Measurements from ENCODE around the gene GTPBP3. TPM values are rescaled to one million over a fixed set of nuclear protein-coding genes. Genes with fewer than 3 reads are reported as not detected.
A peak's percentile ranks its signal among the peaks of the same experiment; 100 is the strongest.

GTPBP3 gene
- total and polyA plus RNA-seq, 9 of the 15 experiments (the other 6 are each of a cell fraction or from before 2014, with no cell fraction given), result 4.9 to 124 (median 22.6) TPM

DNA sequence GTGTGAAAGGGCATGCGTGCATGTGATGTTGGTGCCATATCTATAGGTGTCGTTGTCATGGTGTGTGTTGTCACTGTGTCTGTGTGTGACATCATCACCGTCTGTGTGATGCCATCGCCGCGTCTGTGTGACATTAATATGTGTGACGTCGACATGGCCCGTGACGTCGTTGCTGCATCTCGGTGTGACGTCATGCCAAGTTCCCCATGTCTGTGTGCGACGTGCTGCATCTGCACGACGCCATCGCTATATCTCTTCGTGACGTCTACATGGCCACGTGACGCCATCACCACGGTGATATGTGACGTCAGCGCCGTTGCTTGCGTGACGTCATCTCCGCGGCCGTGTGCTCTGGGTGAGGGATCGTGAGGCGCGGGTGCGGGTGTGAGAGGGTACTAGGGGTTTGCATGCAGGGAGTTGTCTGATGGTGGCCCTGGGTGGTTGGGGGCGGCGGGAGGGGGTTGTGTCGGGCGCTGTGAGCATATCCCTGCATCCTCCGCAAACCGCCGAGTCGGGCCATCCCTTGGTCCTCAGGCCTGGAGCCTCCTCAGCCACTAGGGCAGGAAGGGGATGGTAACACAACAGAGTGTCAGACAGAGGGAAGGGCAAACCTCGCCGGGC is 14.6 kb downstream of the GTPBP3 start (continued):
- TF ChIP-seq ATF1 (CRISPR knock-in tag; IDR thresholded peaks at IDR 0.05), result peak; percentile 88
- TF ChIP-seq ATF1 (tag; IDR thresholded peaks at IDR 0.05), result peak; percentile 100
- TF ChIP-seq, protein P1, sequence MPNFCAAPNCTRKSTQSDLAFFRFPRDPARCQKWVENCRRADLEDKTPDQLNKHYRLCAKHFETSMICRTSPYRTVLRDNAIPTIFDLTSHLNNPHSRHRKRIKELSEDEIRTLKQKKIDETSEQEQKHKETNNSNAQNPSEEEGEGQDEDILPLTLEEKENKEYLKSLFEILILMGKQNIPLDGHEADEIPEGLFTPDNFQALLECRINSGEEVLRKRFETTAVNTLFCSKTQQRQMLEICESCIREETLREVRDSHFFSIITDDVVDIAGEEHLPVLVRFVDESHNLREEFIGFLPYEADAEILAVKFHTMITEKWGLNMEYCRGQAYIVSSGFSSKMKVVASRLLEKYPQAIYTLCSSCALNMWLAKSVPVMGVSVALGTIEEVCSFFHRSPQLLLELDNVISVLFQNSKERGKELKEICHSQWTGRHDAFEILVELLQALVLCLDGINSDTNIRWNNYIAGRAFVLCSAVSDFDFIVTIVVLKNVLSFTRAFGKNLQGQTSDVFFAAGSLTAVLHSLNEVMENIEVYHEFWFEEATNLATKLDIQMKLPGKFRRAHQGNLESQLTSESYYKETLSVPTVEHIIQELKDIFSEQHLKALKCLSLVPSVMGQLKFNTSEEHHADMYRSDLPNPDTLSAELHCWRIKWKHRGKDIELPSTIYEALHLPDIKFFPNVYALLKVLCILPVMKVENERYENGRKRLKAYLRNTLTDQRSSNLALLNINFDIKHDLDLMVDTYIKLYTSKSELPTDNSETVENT (CRISPR knock-in tag; IDR thresholded peaks at IDR 0.05), result no peak
- TF ChIP-seq ZBTB1 (CRISPR knock-in tag; IDR thresholded peaks at IDR 0.05; ENCODE audit: borderline replicate concordance, low read depth), result no peak
- no peak for TF ChIP-seq U2AF1 (optimal IDR thresholded peaks at IDR 0.05; ENCODE audit: low read depth, low read length)
- TF ChIP-seq, protein P2, sequence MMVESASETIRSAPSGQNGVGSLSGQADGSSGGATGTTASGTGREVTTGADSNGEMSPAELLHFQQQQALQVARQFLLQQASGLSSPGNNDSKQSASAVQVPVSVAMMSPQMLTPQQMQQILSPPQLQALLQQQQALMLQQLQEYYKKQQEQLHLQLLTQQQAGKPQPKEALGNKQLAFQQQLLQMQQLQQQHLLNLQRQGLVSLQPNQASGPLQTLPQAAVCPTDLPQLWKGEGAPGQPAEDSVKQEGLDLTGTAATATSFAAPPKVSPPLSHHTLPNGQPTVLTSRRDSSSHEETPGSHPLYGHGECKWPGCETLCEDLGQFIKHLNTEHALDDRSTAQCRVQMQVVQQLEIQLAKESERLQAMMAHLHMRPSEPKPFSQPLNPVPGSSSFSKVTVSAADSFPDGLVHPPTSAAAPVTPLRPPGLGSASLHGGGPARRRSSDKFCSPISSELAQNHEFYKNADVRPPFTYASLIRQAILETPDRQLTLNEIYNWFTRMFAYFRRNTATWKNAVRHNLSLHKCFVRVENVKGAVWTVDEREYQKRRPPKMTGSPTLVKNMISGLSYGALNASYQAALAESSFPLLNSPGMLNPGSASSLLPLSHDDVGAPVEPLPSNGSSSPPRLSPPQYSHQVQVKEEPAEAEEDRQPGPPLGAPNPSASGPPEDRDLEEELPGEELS (CRISPR knock-in tag; IDR thresholded peaks at IDR 0.05; ENCODE audit: borderline replicate concordance), result no peak
- TF ChIP-seq, protein P3, sequence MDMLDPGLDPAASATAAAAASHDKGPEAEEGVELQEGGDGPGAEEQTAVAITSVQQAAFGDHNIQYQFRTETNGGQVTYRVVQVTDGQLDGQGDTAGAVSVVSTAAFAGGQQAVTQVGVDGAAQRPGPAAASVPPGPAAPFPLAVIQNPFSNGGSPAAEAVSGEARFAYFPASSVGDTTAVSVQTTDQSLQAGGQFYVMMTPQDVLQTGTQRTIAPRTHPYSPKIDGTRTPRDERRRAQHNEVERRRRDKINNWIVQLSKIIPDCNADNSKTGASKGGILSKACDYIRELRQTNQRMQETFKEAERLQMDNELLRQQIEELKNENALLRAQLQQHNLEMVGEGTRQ (CRISPR knock-in tag; IDR thresholded peaks at IDR 0.05), result peak; percentile 72
- no peak for TF ChIP-seq KAT2B (IDR thresholded peaks at IDR 0.05; ENCODE audit: low read depth, low read length)
- TF ChIP-seq FOXK2 (conservative IDR thresholded peaks at IDR 0.05 in 1 of 2, IDR thresholded peaks at IDR 0.05 in 1 of 2; ENCODE audit: low read depth in 2 of 2), result no peak
- TF ChIP-seq TCF3 (CRISPR knock-in tag; IDR thresholded peaks at IDR 0.05), result no peak
- TF ChIP-seq SREBF1 (IDR thresholded peaks at IDR 0.05; ENCODE audit: borderline replicate concordance, low read depth, low read length), result no peak
- TF ChIP-seq, protein P4, sequence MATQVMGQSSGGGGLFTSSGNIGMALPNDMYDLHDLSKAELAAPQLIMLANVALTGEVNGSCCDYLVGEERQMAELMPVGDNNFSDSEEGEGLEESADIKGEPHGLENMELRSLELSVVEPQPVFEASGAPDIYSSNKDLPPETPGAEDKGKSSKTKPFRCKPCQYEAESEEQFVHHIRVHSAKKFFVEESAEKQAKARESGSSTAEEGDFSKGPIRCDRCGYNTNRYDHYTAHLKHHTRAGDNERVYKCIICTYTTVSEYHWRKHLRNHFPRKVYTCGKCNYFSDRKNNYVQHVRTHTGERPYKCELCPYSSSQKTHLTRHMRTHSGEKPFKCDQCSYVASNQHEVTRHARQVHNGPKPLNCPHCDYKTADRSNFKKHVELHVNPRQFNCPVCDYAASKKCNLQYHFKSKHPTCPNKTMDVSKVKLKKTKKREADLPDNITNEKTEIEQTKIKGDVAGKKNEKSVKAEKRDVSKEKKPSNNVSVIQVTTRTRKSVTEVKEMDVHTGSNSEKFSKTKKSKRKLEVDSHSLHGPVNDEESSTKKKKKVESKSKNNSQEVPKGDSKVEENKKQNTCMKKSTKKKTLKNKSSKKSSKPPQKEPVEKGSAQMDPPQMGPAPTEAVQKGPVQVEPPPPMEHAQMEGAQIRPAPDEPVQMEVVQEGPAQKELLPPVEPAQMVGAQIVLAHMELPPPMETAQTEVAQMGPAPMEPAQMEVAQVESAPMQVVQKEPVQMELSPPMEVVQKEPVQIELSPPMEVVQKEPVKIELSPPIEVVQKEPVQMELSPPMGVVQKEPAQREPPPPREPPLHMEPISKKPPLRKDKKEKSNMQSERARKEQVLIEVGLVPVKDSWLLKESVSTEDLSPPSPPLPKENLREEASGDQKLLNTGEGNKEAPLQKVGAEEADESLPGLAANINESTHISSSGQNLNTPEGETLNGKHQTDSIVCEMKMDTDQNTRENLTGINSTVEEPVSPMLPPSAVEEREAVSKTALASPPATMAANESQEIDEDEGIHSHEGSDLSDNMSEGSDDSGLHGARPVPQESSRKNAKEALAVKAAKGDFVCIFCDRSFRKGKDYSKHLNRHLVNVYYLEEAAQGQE (IDR thresholded peaks at IDR 0.05; ENCODE audit: borderline replicate concordance), result no peak
- TF ChIP-seq, protein P4 (CRISPR knock-in tag; IDR thresholded peaks at IDR 0.05; ENCODE audit: low read depth), result no peak
- no peak for TF ChIP-seq RBBP5 (IDR thresholded peaks at IDR 0.05; ENCODE audit: borderline replicate concordance, insufficient read depth, low read length, poor library complexity, severe bottlenecking)
- TF ChIP-seq HLTF (IDR thresholded peaks at IDR 0.05), result no peak
